Stimulated activated naive CD8-positive, alpha-beta T cell treated with anti-CD3 and anti-CD28 coated beads, Interleukin-15, Interleukin-2, amounts not matched to agents 100 ng/mL and 50 ng/mL, for 24 hours (primary cell): ENCODE measurements around the gene ITGA5.

Experiments used
- H3K27ac Mint-ChIP-seq: one replicate; pipeline ENCODE4 v1.8.0; 2021; ENCODE audit warnings: mild to moderate bottlenecking, mixed read lengths
- H3K27me3 Mint-ChIP-seq: one replicate; pipeline ENCODE4 v1.8.0; 2021; ENCODE audit warnings: mixed read lengths
- H3K36me3 Mint-ChIP-seq: one replicate; pipeline ENCODE4 v1.8.0; 2021; ENCODE audit warnings: low read depth, mixed read lengths
- H3K4me1 Mint-ChIP-seq: one replicate; pipeline ENCODE4 v1.8.0; 2021; ENCODE audit warnings: low read depth, mixed read lengths
- H3K4me3 Mint-ChIP-seq: one replicate; pipeline ENCODE4 v1.8.0; 2021; ENCODE audit warnings: mild to moderate bottlenecking, mixed read lengths
- H3K9me3 Mint-ChIP-seq: one replicate; pipeline ENCODE4 v1.8.0; 2021; ENCODE audit warnings: mixed read lengths

Gene ITGA5

GRCh38 chr12:54423816-54424150 is 4.7 kb upstream of the ITGA5 start:
- Mint-ChIP-seq H3K4me3 (no peak overlapping the region), H3K27ac (peak overlapping the region; percentile 68), H3K36me3 (no peaks in the 10 kb centered on the region), H3K27me3 (no peaks in the 10 kb centered on the region), H3K4me1 (peaks cover 37% of the 10 kb centered on the region), H3K9me3 (no peaks in the 10 kb centered on the region)

GRCh38 chr12:54421879-54422250 is 2.8 kb upstream of the ITGA5 start:
- Mint-ChIP-seq H3K27me3 (no peaks in the 10 kb centered on the region), H3K36me3 (no peaks in the 10 kb centered on the region), H3K4me3 (no peak overlapping the region), H3K4me1 (peaks cover 39% of the 10 kb centered on the region), H3K27ac (no peak overlapping the region), H3K9me3 (no peaks in the 10 kb centered on the region)

- H3K4me3 Mint-ChIP-seq: no peak overlapping the region
- no peaks in the 10 kb centered on the region for H3K9me3 Mint-ChIP-seq
- H3K27ac Mint-ChIP-seq: no peak overlapping the region
- H3K36me3 Mint-ChIP-seq: no peaks in the 10 kb centered on the region
- peaks cover 45% of the 10 kb centered on the region for H3K4me1 Mint-ChIP-seq
- H3K27me3 Mint-ChIP-seq: no peaks in the 10 kb centered on the region
Measured at GRCh38 chr12:54421175-54421878, 2.3 kb upstream of the ITGA5 start.

- Mint-ChIP-seq H3K27ac (peak overlapping the region; percentile 6), H3K9me3 (no peaks in the 10 kb centered on the region), H3K4me1 (peaks cover 50% of the 10 kb centered on the region), H3K4me3 (no peak overlapping the region), H3K36me3 (no peaks in the 10 kb centered on the region), H3K27me3 (no peaks in the 10 kb centered on the region)
Measured at GRCh38 chr12:54420766-54421144, 1.7 kb upstream of the ITGA5 start.

- H3K27ac Mint-ChIP-seq: peak overlapping the region; percentile 93
- H3K27me3 Mint-ChIP-seq: no peaks in the 10 kb centered on the region
- H3K4me3 Mint-ChIP-seq: peak overlapping the region; percentile 88
- no peaks in the 10 kb centered on the region for H3K36me3 Mint-ChIP-seq
- H3K9me3 Mint-ChIP-seq: no peaks in the 10 kb centered on the region
- peaks cover 66% of the 10 kb centered on the region for H3K4me1 Mint-ChIP-seq
Measured at GRCh38 chr12:54418441-54419087, 502 bp downstream of the ITGA5 start.

GRCh38 chr12:54417712-54418440 is 1.2 kb downstream of the ITGA5 start:
- Mint-ChIP-seq H3K4me1 (peaks cover 67% of the 10 kb centered on the region), H3K36me3 (no peaks in the 10 kb centered on the region), H3K27me3 (no peaks in the 10 kb centered on the region), H3K9me3 (no peaks in the 10 kb centered on the region), H3K27ac (peak overlapping the region; percentile 93), H3K4me3 (peak overlapping the region; percentile 88)

- H3K9me3 Mint-ChIP-seq: no peaks in the 10 kb centered on the region
Measured at GRCh38 chr12:54416687-54417603, 2.1 kb downstream of the ITGA5 start.

GRCh38 chr12:54415221-54415929 is 3.7 kb downstream of the ITGA5 start:
- Mint-ChIP-seq H3K36me3 (peaks cover 5% of the 10 kb centered on the region), H3K9me3 (no peaks in the 10 kb centered on the region), H3K4me3 (no peak overlapping the region), H3K4me1 (peaks cover 79% of the 10 kb centered on the region), H3K27me3 (no peaks in the 10 kb centered on the region), H3K27ac (no peak overlapping the region)

More at GRCh38 chr12:54416687-54417603, 2.1 kb downstream of the ITGA5 start:
- Mint-ChIP-seq H3K4me1 (peaks cover 75% of the 10 kb centered on the region), H3K4me3 (peak overlapping the region; percentile 88), H3K27ac (peak overlapping the region; percentile 84), H3K36me3 (no peaks in the 10 kb centered on the region), H3K27me3 (no peaks in the 10 kb centered on the region)

GRCh38 chr12:54413284-54414190 is 5.5 kb downstream of the ITGA5 start:
- H3K4me1 Mint-ChIP-seq: peaks cover 69% of the 10 kb centered on the region
- H3K27me3 Mint-ChIP-seq: no peaks in the 10 kb centered on the region
- H3K9me3 Mint-ChIP-seq: no peaks in the 10 kb centered on the region
- H3K36me3 Mint-ChIP-seq: peaks cover 10% of the 10 kb centered on the region
- peak overlapping the region; percentile 66 for H3K4me3 Mint-ChIP-seq
- H3K27ac Mint-ChIP-seq: peak overlapping the region; percentile 93

GRCh38 chr12:54412786-54413185 is 6.3 kb downstream of the ITGA5 start:
- Mint-ChIP-seq H3K36me3 (peaks cover 14% of the 10 kb centered on the region), H3K9me3 (no peaks in the 10 kb centered on the region), H3K4me3 (peak overlapping the region; percentile 66), H3K27me3 (no peaks in the 10 kb centered on the region), H3K4me1 (peaks cover 70% of the 10 kb centered on the region), H3K27ac (peak overlapping the region; percentile 93)

GRCh38 chr12:54412348-54412747 is 6.7 kb downstream of the ITGA5 start:
- peaks cover 65% of the 10 kb centered on the region for H3K4me1 Mint-ChIP-seq
- H3K9me3 Mint-ChIP-seq: no peaks in the 10 kb centered on the region
- H3K36me3 Mint-ChIP-seq: peaks cover 16% of the 10 kb centered on the region
- H3K27ac Mint-ChIP-seq: peak overlapping the region; percentile 93
- H3K27me3 Mint-ChIP-seq: no peaks in the 10 kb centered on the region
- peak overlapping the region; percentile 66 for H3K4me3 Mint-ChIP-seq

- Mint-ChIP-seq H3K36me3 (peaks cover 23% of the 10 kb centered on the region), H3K4me1 (peaks cover 58% of the 10 kb centered on the region), H3K27me3 (no peaks in the 10 kb centered on the region), H3K9me3 (no peaks in the 10 kb centered on the region), H3K27ac (peak overlapping the region; percentile 93), H3K4me3 (peak overlapping the region; percentile 6)
Measured at GRCh38 chr12:54411391-54412241, 7.5 kb downstream of the ITGA5 start.

GRCh38 chr12:54409267-54409666 is 9.8 kb downstream of the ITGA5 start:
- Mint-ChIP-seq H3K9me3 (no peaks in the 10 kb centered on the region), H3K27me3 (no peaks in the 10 kb centered on the region), H3K27ac (no peak overlapping the region), H3K36me3 (peaks cover 35% of the 10 kb centered on the region), H3K4me1 (peaks cover 43% of the 10 kb centered on the region), H3K4me3 (no peak overlapping the region)
